ENCODE results near the gene ZDHHC8.
"Not testable (repeated sequence)": the region's sequence is repeated elsewhere in the genome, so short reads cannot be mapped to it uniquely, and the experiment has no call there.

Gene ZDHHC8

GRCh38 chr22:20159076-20159475, 27.5 kb downstream of the ZDHHC8 start:
- no peak overlapping the region for H3K27ac ChIP-seq (ENCODE audit: low read depth, low read length)
- no peak overlapping the region for H3K9ac ChIP-seq (ENCODE audit: low read length in 5 of 5)
- H3K36me3 ChIP-seq (ENCODE audit: control insufficient read depth in 5 of 5, insufficient read depth in 5 of 5, low read length in 5 of 5) = no peaks in the 10 kb centered on the region
- H3K4me1 ChIP-seq (ENCODE audit: control insufficient read depth in 5 of 5, insufficient read depth in 5 of 5, low read length in 5 of 5) = peaks cover 0 to 9% (median 0%) of the 10 kb centered on the region in 5 donors
- H3K27me3 ChIP-seq (ENCODE audit: control insufficient read depth in 5 of 5, insufficient read depth in 4 of 5, low read length in 5 of 5) = peaks cover 2 to 26% (median 11%) of the 10 kb centered on the region in 5 donors
- H3K4me3 ChIP-seq (ENCODE audit: low read depth in 1 of 5, low read length in 5 of 5) = no peak overlapping the region
- H3K9me3 ChIP-seq (ENCODE audit: control insufficient read depth in 5 of 5, low read length in 5 of 5) = no peaks in the 10 kb centered on the region

GRCh38 chr22:20159531-20159930, 27.9 kb downstream of the ZDHHC8 start:
- H3K27me3 ChIP-seq (ENCODE audit: control insufficient read depth in 5 of 5, insufficient read depth in 4 of 5, low read length in 5 of 5) = peaks cover 2 to 23% (median 9%) of the 10 kb centered on the region in 5 donors
- not testable (repeated sequence) for H3K4me3 ChIP-seq (ENCODE audit: low read depth in 1 of 5, low read length in 5 of 5); H3K27ac ChIP-seq (ENCODE audit: low read depth, low read length); H3K9ac ChIP-seq (ENCODE audit: low read length in 5 of 5); H3K4me1 ChIP-seq (ENCODE audit: control insufficient read depth in 5 of 5, insufficient read depth in 5 of 5, low read length in 5 of 5); H3K9me3 ChIP-seq (ENCODE audit: control insufficient read depth in 5 of 5, low read length in 5 of 5); H3K36me3 ChIP-seq (ENCODE audit: control insufficient read depth in 5 of 5, insufficient read depth in 5 of 5, low read length in 5 of 5)

DNA sequence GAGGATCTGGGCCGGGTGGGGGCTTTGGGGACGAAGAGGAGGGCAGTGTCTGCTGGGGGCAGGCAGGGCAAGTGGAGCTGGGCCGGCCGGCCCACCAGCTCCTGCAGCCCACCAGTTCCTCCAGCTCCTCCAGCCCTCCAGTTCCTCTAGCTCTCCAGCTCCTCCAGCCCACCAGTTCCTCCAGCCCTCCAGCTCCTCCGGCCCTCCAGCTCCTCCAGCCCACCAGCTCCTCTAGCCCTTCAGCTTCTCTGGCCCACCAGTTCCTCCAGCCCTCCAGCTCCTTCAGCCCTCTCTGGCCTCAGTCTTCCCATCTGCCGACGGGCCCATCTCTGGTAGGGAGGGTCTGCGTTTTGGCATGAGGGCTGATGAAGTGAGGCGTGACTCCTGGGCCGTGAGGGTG, 28.4 kb downstream of the ZDHHC8 start:
- H3K4me1 ChIP-seq (ENCODE audit: control insufficient read depth in 5 of 5, insufficient read depth in 5 of 5, low read length in 5 of 5) = peaks cover 0 to 7% (median 0%) of the 10 kb centered on the region in 5 donors
- no peak overlapping the region for H3K9ac ChIP-seq (ENCODE audit: low read length in 5 of 5)
- H3K9me3 ChIP-seq (ENCODE audit: control insufficient read depth in 5 of 5, low read length in 5 of 5) = no peaks in the 10 kb centered on the region
- H3K36me3 ChIP-seq (ENCODE audit: control insufficient read depth in 5 of 5, insufficient read depth in 5 of 5, low read length in 5 of 5) = no peaks in the 10 kb centered on the region
- no peak overlapping the region for H3K4me3 ChIP-seq (ENCODE audit: low read depth in 1 of 5, low read length in 5 of 5)
- H3K27me3 ChIP-seq (ENCODE audit: control insufficient read depth in 5 of 5, insufficient read depth in 4 of 5, low read length in 5 of 5) = peaks cover 2 to 23% (median 9%) of the 10 kb centered on the region in 5 donors
- H3K27ac ChIP-seq (ENCODE audit: low read depth, low read length) = no peak overlapping the region

DNA sequence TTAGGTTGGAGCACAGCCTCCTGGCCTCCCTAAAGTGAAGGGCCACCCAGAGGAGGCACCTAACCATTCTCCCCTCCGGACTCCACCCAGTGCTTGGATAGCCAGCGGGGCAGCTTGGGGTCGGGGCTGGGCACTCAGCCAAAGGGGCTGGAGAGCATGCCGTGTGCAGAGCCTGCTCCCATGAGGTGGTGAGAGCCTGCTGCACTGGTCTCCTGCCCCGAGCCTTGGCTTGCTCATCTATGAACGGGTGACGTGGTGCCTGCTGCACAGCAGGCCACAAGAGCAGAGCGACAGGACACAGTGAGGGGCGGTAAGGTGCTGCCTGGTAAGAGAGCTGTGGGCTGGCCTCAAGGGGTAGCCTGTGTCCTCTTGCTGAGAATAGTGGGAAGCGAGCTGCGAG, 33.3 kb downstream of the ZDHHC8 start:
- Histone ChIP-seq H3K27me3 (ENCODE audit: control insufficient read depth in 5 of 5, insufficient read depth in 4 of 5, low read length in 5 of 5) (peaks cover 0 to 11% (median 7%) of the 10 kb centered on the region in 5 donors), H3K4me1 (ENCODE audit: control insufficient read depth in 5 of 5, insufficient read depth in 5 of 5, low read length in 5 of 5) (no peaks in the 10 kb centered on the region), H3K36me3 (ENCODE audit: control insufficient read depth in 5 of 5, insufficient read depth in 5 of 5, low read length in 5 of 5) (no peaks in the 10 kb centered on the region), H3K9me3 (ENCODE audit: control insufficient read depth in 5 of 5, low read length in 5 of 5) (no peaks in the 10 kb centered on the region), H3K27ac (ENCODE audit: low read depth, low read length) (no peak overlapping the region), H3K9ac (ENCODE audit: low read length in 5 of 5) (no peak overlapping the region), H3K4me3 (ENCODE audit: low read depth in 1 of 5, low read length in 5 of 5) (no peak overlapping the region)

- H3K36me3 ChIP-seq (ENCODE audit: control insufficient read depth in 5 of 5, insufficient read depth in 5 of 5, low read length in 5 of 5) = no peaks in the 10 kb centered on the region
- H3K9ac ChIP-seq (ENCODE audit: low read length in 5 of 5) = no peak overlapping the region
- H3K27me3 ChIP-seq (ENCODE audit: control insufficient read depth in 5 of 5, insufficient read depth in 4 of 5, low read length in 5 of 5) = peaks cover 4 to 8% (median 7%) of the 10 kb centered on the region in 5 donors
- H3K4me3 ChIP-seq (ENCODE audit: low read depth in 1 of 5, low read length in 5 of 5) = no peak overlapping the region
- H3K9me3 ChIP-seq (ENCODE audit: control insufficient read depth in 5 of 5, low read length in 5 of 5) = no peaks in the 10 kb centered on the region
- H3K4me1 ChIP-seq (ENCODE audit: control insufficient read depth in 5 of 5, insufficient read depth in 5 of 5, low read length in 5 of 5) = no peaks in the 10 kb centered on the region
- no peak overlapping the region for H3K27ac ChIP-seq (ENCODE audit: low read depth, low read length)
Observed at GRCh38 chr22:20165421-20165820, 33.8 kb downstream of the ZDHHC8 start.

DNA sequence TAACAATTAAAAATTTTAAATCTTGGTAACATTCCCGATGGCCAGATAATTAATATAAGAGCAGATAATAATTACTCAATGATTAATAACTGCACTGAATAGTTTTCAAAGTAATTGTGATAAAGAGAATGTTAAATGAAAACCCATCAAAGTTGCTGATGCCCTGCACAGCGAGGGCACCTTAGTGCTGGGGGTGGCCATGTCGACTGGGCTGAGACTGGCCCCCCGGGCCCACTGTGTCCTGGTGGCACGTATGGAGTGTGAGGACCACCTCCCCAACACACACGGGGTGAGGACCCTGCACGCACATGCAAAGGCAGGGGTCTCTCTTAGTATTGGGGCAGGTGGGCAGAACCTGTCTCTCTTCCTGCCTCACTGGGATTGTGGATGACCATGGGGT, 34.3 kb downstream of the ZDHHC8 start:
- H3K9me3 ChIP-seq (ENCODE audit: control insufficient read depth in 5 of 5, low read length in 5 of 5) = no peaks in the 10 kb centered on the region
- H3K4me1 ChIP-seq (ENCODE audit: control insufficient read depth in 5 of 5, insufficient read depth in 5 of 5, low read length in 5 of 5) = no peaks in the 10 kb centered on the region
- H3K9ac ChIP-seq (ENCODE audit: low read length in 5 of 5) = no peak overlapping the region
- peaks cover 4 to 10% (median 7%) of the 10 kb centered on the region in 5 donors for H3K27me3 ChIP-seq (ENCODE audit: control insufficient read depth in 5 of 5, insufficient read depth in 4 of 5, low read length in 5 of 5)
- H3K4me3 ChIP-seq (ENCODE audit: low read depth in 1 of 5, low read length in 5 of 5) = no peak overlapping the region
- H3K36me3 ChIP-seq (ENCODE audit: control insufficient read depth in 5 of 5, insufficient read depth in 5 of 5, low read length in 5 of 5) = no peaks in the 10 kb centered on the region
- H3K27ac ChIP-seq (ENCODE audit: low read depth, low read length) = no peak overlapping the region

DNA sequence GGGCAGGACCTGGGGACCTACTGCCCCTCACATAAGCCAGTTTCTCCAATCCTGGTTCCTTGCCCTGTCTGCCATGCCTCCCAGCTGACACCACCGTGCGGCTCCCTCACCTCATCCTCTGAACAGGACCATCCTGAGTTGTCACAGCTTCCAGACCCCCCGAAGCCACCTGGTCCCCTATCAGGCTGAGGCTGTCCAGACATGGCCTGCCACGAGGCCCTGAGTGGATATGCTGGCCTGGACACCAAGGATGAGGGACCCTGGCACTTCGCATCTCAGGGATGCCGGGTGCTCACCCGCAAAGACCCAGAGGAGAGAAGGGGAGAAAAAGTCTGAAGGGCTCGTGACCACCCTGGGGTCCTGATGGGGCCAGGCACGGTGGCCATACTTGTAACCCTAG, 35.1 kb downstream of the ZDHHC8 start:
- no peak overlapping the region for H3K27ac ChIP-seq (ENCODE audit: low read depth, low read length)
- H3K4me3 ChIP-seq (ENCODE audit: low read depth in 1 of 5, low read length in 5 of 5) = no peak overlapping the region
- no peaks in the 10 kb centered on the region for H3K36me3 ChIP-seq (ENCODE audit: control insufficient read depth in 5 of 5, insufficient read depth in 5 of 5, low read length in 5 of 5)
- no peaks in the 10 kb centered on the region for H3K9me3 ChIP-seq (ENCODE audit: control insufficient read depth in 5 of 5, low read length in 5 of 5)
- H3K9ac ChIP-seq (ENCODE audit: low read length in 5 of 5) = no peak overlapping the region
- H3K27me3 ChIP-seq (ENCODE audit: control insufficient read depth in 5 of 5, insufficient read depth in 4 of 5, low read length in 5 of 5) = peaks cover 4 to 7% (median 4%) of the 10 kb centered on the region in 5 donors
- H3K4me1 ChIP-seq (ENCODE audit: control insufficient read depth in 5 of 5, insufficient read depth in 5 of 5, low read length in 5 of 5) = no peaks in the 10 kb centered on the region

- H3K27ac ChIP-seq (ENCODE audit: low read depth, low read length) = no peak overlapping the region
- no peak overlapping the region for H3K9ac ChIP-seq (ENCODE audit: low read length in 5 of 5)
- no peak overlapping the region for H3K4me3 ChIP-seq (ENCODE audit: low read depth in 1 of 5, low read length in 5 of 5)
- no peaks in the 10 kb centered on the region for H3K4me1 ChIP-seq (ENCODE audit: control insufficient read depth in 5 of 5, insufficient read depth in 5 of 5, low read length in 5 of 5)
- H3K9me3 ChIP-seq (ENCODE audit: control insufficient read depth in 5 of 5, low read length in 5 of 5) = no peaks in the 10 kb centered on the region
- H3K27me3 ChIP-seq (ENCODE audit: control insufficient read depth in 5 of 5, insufficient read depth in 4 of 5, low read length in 5 of 5) = peaks cover 4 to 12% (median 4%) of the 10 kb centered on the region in 5 donors
- no peaks in the 10 kb centered on the region for H3K36me3 ChIP-seq (ENCODE audit: control insufficient read depth in 5 of 5, insufficient read depth in 5 of 5, low read length in 5 of 5)
Observed at GRCh38 chr22:20167643-20168322, 36.2 kb downstream of the ZDHHC8 start.

DNA sequence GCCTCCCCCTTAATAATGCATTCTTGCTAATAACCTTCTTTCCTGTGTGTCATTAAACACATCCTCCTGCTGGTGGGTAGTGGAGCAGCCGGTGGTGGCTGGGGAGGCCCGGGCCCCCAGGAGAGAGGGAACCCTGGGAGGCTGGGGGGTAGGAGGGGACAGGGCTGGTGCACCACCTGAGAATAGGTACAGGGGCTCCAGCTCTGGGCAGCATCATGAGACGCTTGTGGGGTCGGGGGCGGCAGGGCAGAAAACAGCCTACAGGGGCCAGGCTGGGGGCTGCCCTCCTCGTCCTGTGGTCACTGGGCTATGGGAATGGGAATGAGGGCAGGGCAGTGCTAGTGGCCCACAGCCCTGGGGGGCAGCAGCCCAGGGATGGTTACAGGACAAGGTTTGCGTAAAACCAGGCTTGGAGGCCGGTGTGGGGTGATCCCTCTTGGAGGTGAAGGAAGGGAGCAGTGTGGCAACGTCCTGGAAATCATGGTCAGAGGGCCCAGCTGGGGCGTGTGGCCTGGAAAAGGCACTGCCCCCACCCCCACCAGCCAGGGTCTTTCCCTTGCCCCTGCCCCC, 37.7 kb downstream of the ZDHHC8 start:
- H3K4me3 ChIP-seq (ENCODE audit: low read depth in 1 of 5, low read length in 5 of 5) = no peak overlapping the region
- no peak overlapping the region for H3K27ac ChIP-seq (ENCODE audit: low read depth, low read length)
- H3K4me1 ChIP-seq (ENCODE audit: control insufficient read depth in 5 of 5, insufficient read depth in 5 of 5, low read length in 5 of 5) = no peaks in the 10 kb centered on the region
- H3K36me3 ChIP-seq (ENCODE audit: control insufficient read depth in 5 of 5, insufficient read depth in 5 of 5, low read length in 5 of 5) = no peaks in the 10 kb centered on the region
- no peaks in the 10 kb centered on the region for H3K9me3 ChIP-seq (ENCODE audit: control insufficient read depth in 5 of 5, low read length in 5 of 5)
- peaks cover 4 to 17% (median 6%) of the 10 kb centered on the region in 5 donors for H3K27me3 ChIP-seq (ENCODE audit: control insufficient read depth in 5 of 5, insufficient read depth in 4 of 5, low read length in 5 of 5)
- no peak overlapping the region for H3K9ac ChIP-seq (ENCODE audit: low read length in 5 of 5)

DNA sequence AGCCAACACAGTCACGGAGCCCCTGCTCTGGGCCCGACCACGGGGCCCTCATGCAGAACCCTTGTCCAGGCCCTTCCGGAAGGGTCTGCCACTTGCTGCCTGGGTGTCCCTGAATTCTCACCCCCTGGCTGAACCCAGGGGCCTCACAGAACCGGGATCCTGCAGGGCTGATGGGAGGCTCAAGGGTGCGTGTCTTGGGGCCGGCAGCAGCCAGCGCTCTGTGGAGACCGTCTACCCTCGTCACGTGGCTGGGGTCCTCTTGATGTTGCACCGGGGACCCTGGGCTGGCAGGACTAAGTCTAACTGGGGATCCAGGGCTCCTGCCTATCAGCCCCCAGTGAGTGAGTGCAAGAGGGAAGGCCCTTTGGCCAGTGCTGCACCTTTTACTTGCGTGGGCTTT, 38.6 kb downstream of the ZDHHC8 start:
- Histone ChIP-seq H3K27me3 (ENCODE audit: control insufficient read depth in 5 of 5, insufficient read depth in 4 of 5, low read length in 5 of 5) (peaks cover 4 to 17% (median 7%) of the 10 kb centered on the region in 5 donors), H3K4me3 (ENCODE audit: low read depth in 1 of 5, low read length in 5 of 5) (no peak overlapping the region), H3K4me1 (ENCODE audit: control insufficient read depth in 5 of 5, insufficient read depth in 5 of 5, low read length in 5 of 5) (no peaks in the 10 kb centered on the region), H3K9ac (ENCODE audit: low read length in 5 of 5) (no peak overlapping the region), H3K9me3 (ENCODE audit: control insufficient read depth in 5 of 5, low read length in 5 of 5) (no peaks in the 10 kb centered on the region), H3K36me3 (ENCODE audit: control insufficient read depth in 5 of 5, insufficient read depth in 5 of 5, low read length in 5 of 5) (no peaks in the 10 kb centered on the region), H3K27ac (ENCODE audit: low read depth, low read length) (no peak overlapping the region)

Measured in subcutaneous abdominal adipose tissue (tissue), 5 donors.